ENCODE measurements around the gene DNMBP. TPM values are rescaled to one million over a fixed set of nuclear protein-coding genes. Genes with fewer than 3 reads are reported as not detected.

The DNMBP gene
- total RNA-seq, 1 donor from 2014 or later: 15.9 TPM

- Histone ChIP-seq H3K4me3 (no peak overlapping the region), H3K27ac (no peak overlapping the region), H3K9me3 (no peaks in the 10 kb centered on the region), H3K4me1 (no peaks in the 10 kb centered on the region), H3K36me3 (no peaks in the 10 kb centered on the region), H3K27me3 (no peaks in the 10 kb centered on the region)
- intact Hi-C loops (cut with DNase I): no loop called here
- TF ChIP-seq, protein P1, sequence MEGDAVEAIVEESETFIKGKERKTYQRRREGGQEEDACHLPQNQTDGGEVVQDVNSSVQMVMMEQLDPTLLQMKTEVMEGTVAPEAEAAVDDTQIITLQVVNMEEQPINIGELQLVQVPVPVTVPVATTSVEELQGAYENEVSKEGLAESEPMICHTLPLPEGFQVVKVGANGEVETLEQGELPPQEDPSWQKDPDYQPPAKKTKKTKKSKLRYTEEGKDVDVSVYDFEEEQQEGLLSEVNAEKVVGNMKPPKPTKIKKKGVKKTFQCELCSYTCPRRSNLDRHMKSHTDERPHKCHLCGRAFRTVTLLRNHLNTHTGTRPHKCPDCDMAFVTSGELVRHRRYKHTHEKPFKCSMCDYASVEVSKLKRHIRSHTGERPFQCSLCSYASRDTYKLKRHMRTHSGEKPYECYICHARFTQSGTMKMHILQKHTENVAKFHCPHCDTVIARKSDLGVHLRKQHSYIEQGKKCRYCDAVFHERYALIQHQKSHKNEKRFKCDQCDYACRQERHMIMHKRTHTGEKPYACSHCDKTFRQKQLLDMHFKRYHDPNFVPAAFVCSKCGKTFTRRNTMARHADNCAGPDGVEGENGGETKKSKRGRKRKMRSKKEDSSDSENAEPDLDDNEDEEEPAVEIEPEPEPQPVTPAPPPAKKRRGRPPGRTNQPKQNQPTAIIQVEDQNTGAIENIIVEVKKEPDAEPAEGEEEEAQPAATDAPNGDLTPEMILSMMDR (IDR thresholded peaks at IDR 0.05): no peak
- no peak for DNase-seq (ENCODE audit: low spot score in 2 of 2)
These were observed 27.1 kb upstream of the DNMBP start for GRCh38 chr10:100036850-100037249.

- DNase-seq (ENCODE audit: low spot score in 2 of 2): no peak
- Histone ChIP-seq H3K27ac (no peak overlapping the region), H3K9me3 (no peaks in the 10 kb centered on the region), H3K27me3 (no peaks in the 10 kb centered on the region), H3K36me3 (no peaks in the 10 kb centered on the region), H3K4me3 (no peak overlapping the region), H3K4me1 (no peaks in the 10 kb centered on the region)
- TF ChIP-seq, protein P1 (IDR thresholded peaks at IDR 0.05): no peak
- intact Hi-C loops (cut with DNase I): no loop called here
These were observed 24.1 kb upstream of the DNMBP start for GRCh38 chr10:100033766-100034418.

DNA sequence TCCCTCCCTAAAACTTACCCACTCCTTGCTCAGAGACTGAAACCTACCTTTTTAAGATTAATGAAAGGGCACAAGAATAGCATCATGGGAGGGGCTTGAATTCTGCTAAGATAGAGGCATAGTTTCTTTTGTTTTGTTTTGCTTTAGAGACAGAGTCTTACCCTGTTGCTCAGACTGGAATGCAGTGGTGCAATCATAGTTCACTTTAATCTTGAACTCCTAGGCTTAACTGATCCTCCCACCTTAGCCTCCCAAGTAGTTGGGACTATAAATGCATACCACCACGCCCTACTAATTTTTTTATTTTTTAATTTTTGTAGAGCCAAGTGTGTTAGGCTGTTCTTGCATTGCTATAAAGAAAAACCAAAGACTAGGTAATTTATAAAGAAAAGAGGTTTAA, 17.7 kb upstream of the DNMBP start:
- Histone ChIP-seq H3K27me3 (no peaks in the 10 kb centered on the region), H3K27ac (no peak overlapping the region), H3K9me3 (peaks cover 0 to 4% of the 10 kb centered on the region in 2 donors), H3K4me3 (no peak overlapping the region), H3K4me1 (no peaks in the 10 kb centered on the region), H3K36me3 (no peaks in the 10 kb centered on the region)
- intact Hi-C loops (cut with DNase I): no loop called here
- DNase-seq (ENCODE audit: low spot score in 2 of 2): no peak
- TF ChIP-seq, protein P1 (IDR thresholded peaks at IDR 0.05): no peak

DNA sequence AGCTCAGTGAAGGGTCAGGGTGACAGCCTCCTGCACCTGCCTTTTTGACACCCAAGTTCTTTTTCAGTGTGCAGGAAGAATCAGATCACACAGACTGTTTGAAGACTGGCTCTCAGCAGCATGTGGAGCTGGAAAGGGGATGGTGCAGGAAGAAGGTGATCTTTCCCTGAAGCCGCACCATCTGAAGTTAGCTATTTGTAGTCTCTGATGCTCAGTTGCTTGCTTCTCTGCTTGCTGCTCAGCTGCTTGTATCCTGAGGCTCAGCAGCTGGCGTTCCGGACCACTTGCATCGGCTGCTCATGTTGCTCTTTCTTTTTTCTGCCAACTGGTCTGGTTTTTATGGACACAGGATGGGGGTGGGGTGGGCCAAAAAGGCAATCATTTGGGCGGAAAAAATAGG, 15.8 kb upstream of the DNMBP start:
- no peak overlapping the region for H3K4me3 ChIP-seq
- no peak overlapping the region for H3K27ac ChIP-seq
- peaks cover 0 to 4% of the 10 kb centered on the region in 2 donors for H3K9me3 ChIP-seq
- no peaks in the 10 kb centered on the region for H3K27me3 ChIP-seq
- intact Hi-C loops (cut with DNase I): no loop called here
- no peaks in the 10 kb centered on the region for H3K4me1 ChIP-seq
- no peaks in the 10 kb centered on the region for H3K36me3 ChIP-seq
- TF ChIP-seq, protein P1 (IDR thresholded peaks at IDR 0.05): no peak
- no peak for DNase-seq (ENCODE audit: low spot score in 2 of 2)

GRCh38 chr10:100024748-100025147, 15.0 kb upstream of the DNMBP start:
- H3K27me3 ChIP-seq: no peaks in the 10 kb centered on the region
- no peak for DNase-seq (ENCODE audit: low spot score in 2 of 2)

More at GRCh38 chr10:100024748-100025147, 15.0 kb upstream of the DNMBP start:
- H3K4me1 ChIP-seq: no peaks in the 10 kb centered on the region
- no peak overlapping the region for H3K27ac ChIP-seq
- H3K36me3 ChIP-seq: no peaks in the 10 kb centered on the region
- TF ChIP-seq, protein P1 (IDR thresholded peaks at IDR 0.05): no peak
- no peak overlapping the region for H3K4me3 ChIP-seq
- intact Hi-C loops (cut with DNase I): no loop called here
- peaks cover 0 to 4% of the 10 kb centered on the region in 2 donors for H3K9me3 ChIP-seq

Data from ascending aorta (tissue), 2 donors.